A673 (cell line): Measurements from ENCODE around the gene SELENOT. TPM values are rescaled to one million over a fixed set of nuclear protein-coding genes. Genes with fewer than 3 reads are reported as not detected.

Source experiments
- BruUV-seq: library from RNA; stranded (reverse); fragments of 400-500 nt; replicated peaks from 2 replicates; lab custom pipeline; 2021; lab: Mats Ljungman, UMichigan
- CTCF ChIA-PET: fragments of 300-600 bp; sonication (Branson Sonifier 250); formaldehyde crosslinking; loops from one replicate; lab custom pipeline; 2022; ENCODE audit warnings: antibody characterized with exemption; lab: Charles Lee
- POLR2A ChIA-PET: fragments of 300-600 bp; sonication (Branson Sonifier 250); formaldehyde crosslinking; loops from one replicate; lab custom pipeline; 2022; ENCODE audit warnings: antibody characterized with exemption; ENCODE audit not compliant: low non-redundant PET; lab: Charles Lee
- DNase-seq: peaks from one replicate; pipeline ENCODE4 v3.0.0-alpha.2; 2015; ENCODE audit warnings: low spot score
- H3K27ac ChIP-seq: fragments of 200-600 bp; sonication (generic); 2 replicates; pipeline ENCODE4 v1.5.1; 2016; ENCODE audit warnings: mixed run types, low read depth, mild to moderate bottlenecking, mixed read lengths, antibody characterized with exemption, low read length; ENCODE audit not compliant: poor library complexity, severe bottlenecking
- H3K27me3 ChIP-seq: fragments of 200-600 bp; sonication (generic); replicated peaks from 2 replicates; pipeline ENCODE4 v1.6.1; 2017; ENCODE audit warnings: mixed run types, low read depth, mild to moderate bottlenecking, mixed read lengths, antibody characterized with exemption, low read length; ENCODE audit not compliant: insufficient read depth, poor library complexity
- H3K36me3 ChIP-seq: fragments of 200-600 bp; sonication (generic); 2 replicates; pipeline ENCODE4 v1.6.1; 2016; ENCODE audit warnings: mixed run types, mild to moderate bottlenecking, mixed read lengths, antibody characterized with exemption, low read length; ENCODE audit not compliant: insufficient read depth, poor library complexity, severe bottlenecking
- H3K4me1 ChIP-seq: fragments of 200-600 bp; sonication (generic); 2 replicates; pipeline ENCODE4 v1.6.1; 2017; ENCODE audit warnings: mixed run types, mild to moderate bottlenecking, mixed read lengths, antibody characterized with exemption, low read length; ENCODE audit not compliant: insufficient read depth, poor library complexity, severe bottlenecking
- H3K4me3 ChIP-seq: fragments of 200-600 bp; sonication (generic); 2 replicates; pipeline ENCODE4 v1.5.1; 2016; ENCODE audit warnings: low read depth, mixed run types, mild to moderate bottlenecking, mixed read lengths, low read length; ENCODE audit not compliant: poor library complexity, severe bottlenecking
- H3K9me3 ChIP-seq: fragments of 200-600 bp; sonication (generic); 2 replicates; pipeline ENCODE4 v1.6.1; 2016; ENCODE audit warnings: mixed run types, low read depth, mild to moderate bottlenecking, mixed read lengths, antibody characterized with exemption, low read length; ENCODE audit not compliant: poor library complexity, severe bottlenecking
- CTCF ChIP-seq: fragments of 300-800, 200-600 bp; sonication (generic); conservative IDR thresholded peaks from 2 replicates; pipeline ENCODE4 v1.5.1; 2017; ENCODE audit warnings: low read depth, mild to moderate bottlenecking, antibody characterized with exemption, low read length, moderate library complexity, mixed read lengths
- EZH2 ChIP-seq: fragments of 200-600 bp; sonication (generic); IDR thresholded peaks from 2 replicates; pipeline ENCODE4 v1.6.1; 2017; ENCODE audit warnings: borderline replicate concordance, low read depth, mild to moderate bottlenecking, mixed read lengths, antibody characterized with exemption, low read length; ENCODE audit not compliant: poor library complexity, severe bottlenecking
- intact Hi-C: fragments of 100-400 bp; cut with micrococcal nuclease; formaldehyde crosslinking; loops from one replicate; pipeline ENCODE4 v1.10.0; 2022; ENCODE audit not compliant: unreplicated experiment
- total RNA-seq: library from RNA; stranded (reverse); gene quantifications from 2 replicates; pipeline ENCODE4 v1.2.3, GENCODE V29; 2021

SELENOT gene
- total RNA-seq, 1 experiment from 2014 or later = 108 TPM

- BruUV-seq = no TSS peak
- ChIA-PET CTCF (no interaction called here), POLR2A (no interaction called here)
These were observed 45.4 kb upstream of the SELENOT start for GRCh38 chr3:150557725-150558124.

GRCh38 chr3:150564243-150564642 is 38.9 kb upstream of the SELENOT start:
- TF ChIP-seq EZH2 (no peak), CTCF (no peak)
- intact Hi-C loops = no loop called here
- Histone ChIP-seq H3K4me3 (no peak overlapping the region), H3K27me3 (no peaks in the 10 kb centered on the region), H3K4me1 (no peaks in the 10 kb centered on the region), H3K36me3 (peaks cover 38% of the 10 kb centered on the region), H3K27ac (no peak overlapping the region), H3K9me3 (no peaks in the 10 kb centered on the region)
- ChIA-PET POLR2A (no interaction called here), CTCF (no interaction called here)
- no TSS peak for BruUV-seq
- no peak for DNase-seq

More at GRCh38 chr3:150557725-150558124, 45.4 kb upstream of the SELENOT start:
- peaks cover 49% of the 10 kb centered on the region for H3K36me3 ChIP-seq
- no peaks in the 10 kb centered on the region for H3K4me1 ChIP-seq
- no peak for DNase-seq
- TF ChIP-seq EZH2 (no peak), CTCF (no peak)
- no peak overlapping the region for H3K4me3 ChIP-seq
- H3K9me3 ChIP-seq = no peaks in the 10 kb centered on the region
- H3K27ac ChIP-seq = no peak overlapping the region
- intact Hi-C loops = no loop called here
- no peaks in the 10 kb centered on the region for H3K27me3 ChIP-seq

- ChIA-PET POLR2A (no interaction called here), CTCF (interaction anchor here (0.6 kb wide), 1 partner anchor 31 kb away, joined by 3 read pairs; no protein-coding TSS in a partner anchor)
- Histone ChIP-seq H3K4me3 (no peak overlapping the region), H3K36me3 (peaks cover 59% of the 10 kb centered on the region), H3K27ac (no peak overlapping the region), H3K27me3 (no peaks in the 10 kb centered on the region), H3K4me1 (no peaks in the 10 kb centered on the region), H3K9me3 (no peaks in the 10 kb centered on the region)
- DNase-seq = peak; percentile 22
- intact Hi-C loops = no loop called here
- BruUV-seq = no TSS peak
- TF ChIP-seq CTCF = no peak
- no peak for TF ChIP-seq EZH2
These were observed 35.8 kb upstream of the SELENOT start for GRCh38 chr3:150567328-150567727.
